Left lung (tissue), 10 donors: ENCODE results near the gene MAML2. TPM values are rescaled to one million over a fixed set of nuclear protein-coding genes. Genes with fewer than 3 reads are reported as not detected.

ENCODE experiments used
- ATAC-seq: fragments of 200-7000 bp; cut with Tn5 transposase; one replicate; pipeline ENCODE4 v1.9.1; 2020; ENCODE audit warnings: moderate library complexity
- DNase-seq, 4 donors: peaks; one replicate each; pipeline ENCODE4 v3.0.0-alpha.2; 2013 to 2020
- H3K27ac ChIP-seq, 2 donors: fragments of 200-600 bp; sonication (generic) in 1 of 2; one replicate each; pipeline versions ENCODE4 v1.5.0 to v1.8.0; 2020 to 2021
- H3K27me3 ChIP-seq, 2 donors: fragments of 200-600 bp; sonication (generic) in 1 of 2; one replicate each; pipeline versions ENCODE4 v1.5.0 to v1.8.0; 2020 to 2021
- H3K36me3 ChIP-seq, 2 donors: fragments of 200-600 bp; sonication (generic) in 1 of 2; one replicate each; pipeline versions ENCODE4 v1.5.0 to v1.8.0; 2020 to 2021
- H3K4me1 ChIP-seq, 2 donors: fragments of 200-600 bp; one replicate each; pipeline ENCODE4 v1.8.0; 2021
- H3K4me3 ChIP-seq, 2 donors: fragments of 200-600 bp; sonication (generic) in 1 of 2; one replicate each; pipeline versions ENCODE4 v1.5.0 to v1.8.0; 2020 to 2021; ENCODE audit warnings: mild to moderate bottlenecking in 1 of 2
- H3K9me3 ChIP-seq, 2 donors: fragments of 200-600 bp; sonication (generic) in 1 of 2; one replicate each; pipeline versions ENCODE4 v1.5.0 to v1.8.0; 2020 to 2021
- intact Hi-C, 2 donors: fragments of 100-400 bp; cut with DNase I; formaldehyde crosslinking; loops; one replicate each; pipeline versions ENCODE4 v1.11.2 to v1.14.2; 2022
- polyA plus RNA-seq, 6 donors: library from polyadenylated mRNA; unstranded; fragments of 120-200 nt; gene quantifications; one replicate each; pipeline ENCODE4 v1.2.1, GENCODE V29; 2013; ENCODE audit not compliant: insufficient read length in 6 of 6
- total RNA-seq, 2 donors: library from RNA; stranded (reverse); fragmentation: NEBNext Ultra II Directional; extraction: Animal tissue kit (Norgen Biotek cat#: 25700); gene quantifications; one replicate each; pipeline ENCODE4 v1.2.1, GENCODE V29; 2021
- TF ChIP-seq, protein P1 (sequence below), 2 donors: fragments of 200-600 bp; sonication (generic) in 1 of 2; IDR thresholded peaks; one replicate each; pipeline versions ENCODE4 v1.5.0 to v1.8.0; 2021; ENCODE audit warnings: antibody characterized with exemption in 2 of 2
- donor health status: DM: no; HTN: yes; CAD: no.
- donor health status: DM: no; HTN: no; CAD: no.

MAML2 gene
- total and polyA plus RNA-seq, 8 donors, result 18.7 to 44.0 (median 36.6) TPM

- ATAC-seq (peak; percentile 33), DNase-seq (no peak)
- intact Hi-C loops, result no loop called here
- H3K27ac ChIP-seq, result peak overlapping the region; percentile 80 to 83
- TF ChIP-seq, protein P1, sequence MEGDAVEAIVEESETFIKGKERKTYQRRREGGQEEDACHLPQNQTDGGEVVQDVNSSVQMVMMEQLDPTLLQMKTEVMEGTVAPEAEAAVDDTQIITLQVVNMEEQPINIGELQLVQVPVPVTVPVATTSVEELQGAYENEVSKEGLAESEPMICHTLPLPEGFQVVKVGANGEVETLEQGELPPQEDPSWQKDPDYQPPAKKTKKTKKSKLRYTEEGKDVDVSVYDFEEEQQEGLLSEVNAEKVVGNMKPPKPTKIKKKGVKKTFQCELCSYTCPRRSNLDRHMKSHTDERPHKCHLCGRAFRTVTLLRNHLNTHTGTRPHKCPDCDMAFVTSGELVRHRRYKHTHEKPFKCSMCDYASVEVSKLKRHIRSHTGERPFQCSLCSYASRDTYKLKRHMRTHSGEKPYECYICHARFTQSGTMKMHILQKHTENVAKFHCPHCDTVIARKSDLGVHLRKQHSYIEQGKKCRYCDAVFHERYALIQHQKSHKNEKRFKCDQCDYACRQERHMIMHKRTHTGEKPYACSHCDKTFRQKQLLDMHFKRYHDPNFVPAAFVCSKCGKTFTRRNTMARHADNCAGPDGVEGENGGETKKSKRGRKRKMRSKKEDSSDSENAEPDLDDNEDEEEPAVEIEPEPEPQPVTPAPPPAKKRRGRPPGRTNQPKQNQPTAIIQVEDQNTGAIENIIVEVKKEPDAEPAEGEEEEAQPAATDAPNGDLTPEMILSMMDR (IDR thresholded peaks at IDR 0.05), result no peak
- H3K4me1 ChIP-seq, result peaks cover 11 to 69% of the 10 kb centered on the region in 2 donors
- H3K9me3 ChIP-seq, result no peaks in the 10 kb centered on the region
- no peaks in the 10 kb centered on the region for H3K36me3 ChIP-seq
- no peaks in the 10 kb centered on the region for H3K27me3 ChIP-seq
- H3K4me3 ChIP-seq, result no peak overlapping the region
Measured at GRCh38 chr11:96230686-96231085, 112.3 kb downstream of the MAML2 start.

- Histone ChIP-seq H3K27ac (peak overlapping the region; percentile 80 to 83), H3K9me3 (no peaks in the 10 kb centered on the region), H3K4me3 (no peak overlapping the region), H3K36me3 (no peaks in the 10 kb centered on the region), H3K27me3 (no peaks in the 10 kb centered on the region), H3K4me1 (peaks cover 11 to 78% of the 10 kb centered on the region in 2 donors)
- DNase-seq (no peak), ATAC-seq (no peak)
- intact Hi-C loops, result no loop called here
- TF ChIP-seq, protein P1 (IDR thresholded peaks at IDR 0.05), result no peak
Measured at GRCh38 chr11:96229354-96229977, 113.5 kb downstream of the MAML2 start.

DNA sequence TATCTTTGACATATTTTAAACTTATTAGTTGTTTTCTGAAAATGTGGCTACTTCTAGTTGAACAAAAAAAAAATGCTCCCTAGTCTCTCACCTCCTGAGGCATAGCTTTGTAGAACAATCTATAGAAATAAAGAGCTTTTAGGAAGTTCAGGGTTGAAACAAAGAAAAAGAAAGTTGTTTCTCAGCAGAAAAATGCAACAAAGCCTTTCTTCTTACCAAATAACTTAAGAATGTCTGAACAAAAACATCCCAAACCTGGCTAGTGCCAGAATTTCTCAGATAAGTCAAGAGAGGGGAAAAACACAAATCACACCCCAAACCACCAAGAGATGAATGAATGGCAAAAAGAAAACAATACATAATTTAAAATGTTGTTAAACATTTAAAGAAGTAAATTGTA, 114.1 kb downstream of the MAML2 start:
- Histone ChIP-seq H3K36me3 (no peaks in the 10 kb centered on the region), H3K27me3 (no peaks in the 10 kb centered on the region), H3K27ac (peak overlapping the region; percentile 80 to 83), H3K4me1 (peaks cover 14 to 78% of the 10 kb centered on the region in 2 donors), H3K9me3 (no peaks in the 10 kb centered on the region), H3K4me3 (no peak overlapping the region)
- TF ChIP-seq, protein P1 (IDR thresholded peaks at IDR 0.05), result no peak
- DNase-seq (no peak), ATAC-seq (no peak)
- intact Hi-C loops, result no loop called here

DNA sequence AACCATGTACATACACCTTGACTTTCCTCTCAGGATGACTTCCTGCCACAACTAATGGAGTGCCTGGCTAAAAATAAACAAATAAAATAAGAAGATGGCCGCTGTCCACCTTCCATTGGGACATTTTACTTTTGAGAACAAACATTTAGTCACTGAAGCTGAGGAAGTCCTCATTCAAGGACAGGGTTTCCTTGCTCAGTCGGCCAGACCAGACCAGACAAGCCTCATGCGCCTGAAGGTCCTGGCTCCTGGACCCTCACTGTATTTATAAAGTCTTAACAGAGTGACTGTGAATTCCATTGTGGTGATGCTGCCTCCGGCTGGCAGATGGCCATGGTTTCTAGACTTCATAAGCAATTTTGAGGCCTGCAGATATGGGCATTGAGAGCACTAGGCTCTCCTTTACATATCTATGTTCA, 114.5 kb downstream of the MAML2 start:
- DNase-seq, result peak; percentile 59 to 90 (median 72)

GRCh38 chr11:96227244-96227643, 115.8 kb downstream of the MAML2 start:
- Histone ChIP-seq H3K9me3 (no peaks in the 10 kb centered on the region), H3K4me1 (peaks cover 14 to 74% of the 10 kb centered on the region in 2 donors), H3K27me3 (no peaks in the 10 kb centered on the region), H3K4me3 (no peak overlapping the region), H3K36me3 (no peaks in the 10 kb centered on the region), H3K27ac (peak overlapping the region in 1 of 2 donors; percentile 80)
- intact Hi-C loops, result no loop called here
- DNase-seq (no peak), ATAC-seq (peak; percentile 20)
- TF ChIP-seq, protein P1 (IDR thresholded peaks at IDR 0.05), result no peak

More for the DNA sequence above, 114.5 kb downstream of the MAML2 start:
- H3K27me3 ChIP-seq, result no peaks in the 10 kb centered on the region
- H3K4me1 ChIP-seq, result peaks cover 14 to 78% of the 10 kb centered on the region in 2 donors
- TF ChIP-seq, protein P1 (IDR thresholded peaks at IDR 0.05), result no peak
- H3K27ac ChIP-seq, result peak overlapping the region; percentile 80 to 83
- H3K4me3 ChIP-seq, result no peak overlapping the region
- H3K9me3 ChIP-seq, result no peaks in the 10 kb centered on the region
- peak; percentile 72 for ATAC-seq
- intact Hi-C loops, result no loop called here
- H3K36me3 ChIP-seq, result no peaks in the 10 kb centered on the region
